HG03378 (cell line): ENCODE measurements around the gene SLC16A9.

ENCODE experiments used
- ATAC-seq: cut with Tn5 transposase; IDR thresholded peaks from one replicate; pipeline ENCODE4 v1.9.1; 2021; ENCODE audit warnings: mild to moderate bottlenecking, moderate library complexity; ENCODE audit not compliant: unreplicated experiment

The SLC16A9 gene

GRCh38 chr10:59631882-59632807 is 77.5 kb downstream of the SLC16A9 start:
- ATAC-seq, result no peak

GRCh38 chr10:59631237-59631636 is 78.4 kb downstream of the SLC16A9 start:
- ATAC-seq, result no peak

- no peak for ATAC-seq
Measured at GRCh38 chr10:59628965-59629364, 80.7 kb downstream of the SLC16A9 start.

- no peak for ATAC-seq
Measured at GRCh38 chr10:59628456-59628855, 81.2 kb downstream of the SLC16A9 start.

GRCh38 chr10:59627366-59628018 is 82.2 kb downstream of the SLC16A9 start:
- no peak for ATAC-seq

- ATAC-seq, result no peak
Measured at GRCh38 chr10:59626523-59626869, 83.2 kb downstream of the SLC16A9 start.

GRCh38 chr10:59625721-59626522 is 83.7 kb downstream of the SLC16A9 start:
- peak; percentile 94 for ATAC-seq

- no peak for ATAC-seq
Measured at GRCh38 chr10:59624951-59625350, 84.7 kb downstream of the SLC16A9 start.

GRCh38 chr10:59624136-59624535 is 85.5 kb downstream of the SLC16A9 start:
- no peak for ATAC-seq

- no peak for ATAC-seq
Measured at GRCh38 chr10:59623133-59624121, 86.2 kb downstream of the SLC16A9 start.

GRCh38 chr10:59622320-59623132 is 87.1 kb downstream of the SLC16A9 start:
- ATAC-seq, result peak; percentile 42

GRCh38 chr10:59621771-59622170 is 87.9 kb downstream of the SLC16A9 start:
- ATAC-seq, result no peak

GRCh38 chr10:59618666-59619065 is 91.0 kb downstream of the SLC16A9 start:
- no peak for ATAC-seq

GRCh38 chr10:59617996-59618395 is 91.7 kb downstream of the SLC16A9 start:
- no peak for ATAC-seq

GRCh38 chr10:59611048-59611447 is 98.6 kb downstream of the SLC16A9 start:
- ATAC-seq, result no peak

GRCh38 chr10:59607970-59608369 is 101.7 kb downstream of the SLC16A9 start:
- no peak for ATAC-seq

GRCh38 chr10:59606551-59606961 is 103.1 kb downstream of the SLC16A9 start:
- ATAC-seq, result no peak

GRCh38 chr10:59601985-59602384 is 107.7 kb downstream of the SLC16A9 start:
- ATAC-seq, result no peak
